ENCODE data around the gene ANKH. TPM values are rescaled to one million over a fixed set of nuclear protein-coding genes. Genes with fewer than 3 reads are reported as not detected.

Gene ANKH
- polyA plus RNA-seq, 2 of the 4 experiments (the other 2 are of a cell fraction), result 11.7 to 17.3 TPM

DNA sequence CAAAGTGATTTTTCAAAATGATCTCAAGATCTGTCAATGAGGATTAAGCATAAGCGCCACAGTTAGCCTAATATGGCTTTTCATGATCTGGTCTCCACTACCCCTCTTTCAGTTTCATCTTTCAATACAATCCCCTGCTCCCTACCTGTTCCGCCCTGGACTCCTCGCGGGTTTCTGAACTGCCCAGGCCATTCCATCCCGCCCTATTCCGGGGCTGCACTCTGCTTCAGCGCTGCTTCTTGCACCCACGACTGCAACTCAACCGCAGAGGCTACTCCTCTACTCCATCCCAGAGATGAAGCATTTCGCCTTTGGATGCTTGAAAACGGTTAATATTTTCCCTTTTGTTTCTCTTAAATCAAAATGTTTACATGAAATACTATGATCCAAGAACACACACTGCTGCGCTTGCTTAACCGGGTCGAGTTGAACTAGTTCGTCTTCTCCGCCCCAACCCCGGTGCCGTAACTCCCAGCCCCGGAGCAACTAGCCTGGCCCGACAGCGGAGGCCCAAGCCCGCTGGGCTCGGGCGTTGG is 207.8 kb downstream of the ANKH start:
- peak; percentile 27 to 59; a peak in 4 of 6 replicates for ATAC-seq
- Histone ChIP-seq H3K27ac (peak overlapping the region; percentile 83 to 96), H3K4me1 (peaks cover 46% of the 10 kb centered on the region), H3K4me2 (peak overlapping the region; percentile 87), H3K4me3 (peak overlapping the region; percentile 65), H3K9me3 (no peaks in the 10 kb centered on the region)
- no peak for FAIRE-seq
- WGBS (ENCODE audit: missing lambda C conversion rate), result 7% methylated on average over 23 of the region's 24 CpGs
- ChIA-PET POLR2A (no interaction called here), CTCF (interaction anchor here (5.1 kb wide), 1 partner anchor 15 kb away, joined by 32 read pairs; no protein-coding TSS in a partner anchor)
- DNase-seq (ENCODE audit: low read depth in 1 of 2, low spot score in 1 of 2), result no peak
- TF ChIP-seq SMC3 (IDR thresholded peaks at IDR 0.05), result no peak
- 0 out of 2 replicates have a peak, but pooled peaks have one; percentile 26 for TF ChIP-seq RNF2 (IDR thresholded peaks at IDR 0.05; ENCODE audit: borderline replicate concordance, low read depth)
- no peak for TF ChIP-seq JUN (IDR thresholded peaks at IDR 0.05)
- TF ChIP-seq TFCP2L1 (CRISPR knock-in tag; IDR thresholded peaks at IDR 0.05), result no peak
- TF ChIP-seq MAFK (IDR thresholded peaks at IDR 0.05; ENCODE audit: partially characterized antibody), result no peak
- TF ChIP-seq USF2 (IDR thresholded peaks at IDR 0.05), result no peak
- TF ChIP-seq HEYL (CRISPR knock-in tag; IDR thresholded peaks at IDR 0.05), result no peak
- TF ChIP-seq HOXB5 (CRISPR knock-in tag; IDR thresholded peaks at IDR 0.05), result no peak

GRCh38 chr5:14662721-14663260 is 208.8 kb downstream of the ANKH start:
- no peak for DNase-seq (ENCODE audit: low read depth in 1 of 2, low spot score in 1 of 2)
- WGBS (ENCODE audit: missing lambda C conversion rate), result 96% methylated on average over 7 of the region's 7 CpGs
- Histone ChIP-seq H3K9me3 (no peaks in the 10 kb centered on the region), H3K4me2 (peak overlapping the region; percentile 87; the same call in 1 of the 3 replicates), H3K27ac (no peak overlapping the region), H3K4me1 (peaks cover 40% of the 10 kb centered on the region), H3K4me3 (no peak overlapping the region)
- FAIRE-seq, result no peak
- CTCF ChIA-PET, result interaction anchor here (1.3 to 5.1 kb wide), 3 partner anchors 14 to 23 kb away, joined by 3 to 32 read pairs (median 4); no protein-coding TSS in a partner anchor
- ATAC-seq, result no peak
- TF ChIP-seq MAFK (IDR thresholded peaks at IDR 0.05; ENCODE audit: partially characterized antibody) (peak; percentile 41), PHF8 (IDR thresholded peaks at IDR 0.05; ENCODE audit: borderline replicate concordance, low read depth) (no peak), EHF (CRISPR knock-in tag; IDR thresholded peaks at IDR 0.05) (no peak)
- POLR2A ChIA-PET, result no interaction called here

GRCh38 chr5:14660833-14661232 is 210.7 kb downstream of the ANKH start:
- H3K27ac ChIP-seq, result no peak overlapping the region
- no peak overlapping the region for H3K4me3 ChIP-seq
- ATAC-seq, result no peak
- ChIA-PET POLR2A (interaction anchor here (0.6 kb wide), 1 partner anchor 392 kb away, joined by 4 read pairs; no protein-coding TSS in a partner anchor), CTCF (interaction anchor here (5.1 kb wide), 1 partner anchor 12 kb away, joined by 32 read pairs; no protein-coding TSS in a partner anchor)
- DNase-seq (ENCODE audit: low read depth in 1 of 2, low spot score in 1 of 2), result no peak
- 93% methylated on average over 2 of the region's 2 CpGs for WGBS (ENCODE audit: missing lambda C conversion rate)
- no peaks in the 10 kb centered on the region for H3K9me3 ChIP-seq
- TF ChIP-seq, protein P1, sequence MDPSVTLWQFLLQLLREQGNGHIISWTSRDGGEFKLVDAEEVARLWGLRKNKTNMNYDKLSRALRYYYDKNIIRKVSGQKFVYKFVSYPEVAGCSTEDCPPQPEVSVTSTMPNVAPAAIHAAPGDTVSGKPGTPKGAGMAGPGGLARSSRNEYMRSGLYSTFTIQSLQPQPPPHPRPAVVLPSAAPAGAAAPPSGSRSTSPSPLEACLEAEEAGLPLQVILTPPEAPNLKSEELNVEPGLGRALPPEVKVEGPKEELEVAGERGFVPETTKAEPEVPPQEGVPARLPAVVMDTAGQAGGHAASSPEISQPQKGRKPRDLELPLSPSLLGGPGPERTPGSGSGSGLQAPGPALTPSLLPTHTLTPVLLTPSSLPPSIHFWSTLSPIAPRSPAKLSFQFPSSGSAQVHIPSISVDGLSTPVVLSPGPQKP (IDR thresholded peaks at IDR 0.05; ENCODE audit: low read depth, low read length), result no peak
- TF ChIP-seq RARB (CRISPR knock-in tag; IDR thresholded peaks at IDR 0.05) (no peak), BHLHE40 (IDR thresholded peaks at IDR 0.05; ENCODE audit: low read depth, low read length) (no peak), CHD2 (IDR thresholded peaks at IDR 0.05; ENCODE audit: low read length, partially characterized antibody) (no peak), JUNB (IDR thresholded peaks at IDR 0.05) (no peak), CEBPB (IDR thresholded peaks at IDR 0.05) (no peak), TFCP2L1 (CRISPR knock-in tag; IDR thresholded peaks at IDR 0.05) (no peak)
- TF ChIP-seq, protein P2, sequence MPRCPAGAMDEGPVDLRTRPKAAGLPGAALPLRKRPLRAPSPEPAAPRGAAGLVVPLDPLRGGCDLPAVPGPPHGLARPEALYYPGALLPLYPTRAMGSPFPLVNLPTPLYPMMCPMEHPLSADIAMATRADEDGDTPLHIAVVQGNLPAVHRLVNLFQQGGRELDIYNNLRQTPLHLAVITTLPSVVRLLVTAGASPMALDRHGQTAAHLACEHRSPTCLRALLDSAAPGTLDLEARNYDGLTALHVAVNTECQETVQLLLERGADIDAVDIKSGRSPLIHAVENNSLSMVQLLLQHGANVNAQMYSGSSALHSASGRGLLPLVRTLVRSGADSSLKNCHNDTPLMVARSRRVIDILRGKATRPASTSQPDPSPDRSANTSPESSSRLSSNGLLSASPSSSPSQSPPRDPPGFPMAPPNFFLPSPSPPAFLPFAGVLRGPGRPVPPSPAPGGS (IDR thresholded peaks at IDR 0.05), result no peak
- TF ChIP-seq, protein P3, sequence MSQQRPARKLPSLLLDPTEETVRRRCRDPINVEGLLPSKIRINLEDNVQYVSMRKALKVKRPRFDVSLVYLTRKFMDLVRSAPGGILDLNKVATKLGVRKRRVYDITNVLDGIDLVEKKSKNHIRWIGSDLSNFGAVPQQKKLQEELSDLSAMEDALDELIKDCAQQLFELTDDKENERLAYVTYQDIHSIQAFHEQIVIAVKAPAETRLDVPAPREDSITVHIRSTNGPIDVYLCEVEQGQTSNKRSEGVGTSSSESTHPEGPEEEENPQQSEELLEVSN (IDR thresholded peaks at IDR 0.05; ENCODE audit: borderline replicate concordance, low read depth), result no peak
- no peak for FAIRE-seq
- H3K4me1 ChIP-seq, result peaks cover 21% of the 10 kb centered on the region
- H3K4me2 ChIP-seq, result 0 out of 3 replicates have a peak overlapping the region, but pooled peaks have one; percentile 4
